ENCODE measurements around the gene HOXA9.

Gene HOXA9

DNA sequence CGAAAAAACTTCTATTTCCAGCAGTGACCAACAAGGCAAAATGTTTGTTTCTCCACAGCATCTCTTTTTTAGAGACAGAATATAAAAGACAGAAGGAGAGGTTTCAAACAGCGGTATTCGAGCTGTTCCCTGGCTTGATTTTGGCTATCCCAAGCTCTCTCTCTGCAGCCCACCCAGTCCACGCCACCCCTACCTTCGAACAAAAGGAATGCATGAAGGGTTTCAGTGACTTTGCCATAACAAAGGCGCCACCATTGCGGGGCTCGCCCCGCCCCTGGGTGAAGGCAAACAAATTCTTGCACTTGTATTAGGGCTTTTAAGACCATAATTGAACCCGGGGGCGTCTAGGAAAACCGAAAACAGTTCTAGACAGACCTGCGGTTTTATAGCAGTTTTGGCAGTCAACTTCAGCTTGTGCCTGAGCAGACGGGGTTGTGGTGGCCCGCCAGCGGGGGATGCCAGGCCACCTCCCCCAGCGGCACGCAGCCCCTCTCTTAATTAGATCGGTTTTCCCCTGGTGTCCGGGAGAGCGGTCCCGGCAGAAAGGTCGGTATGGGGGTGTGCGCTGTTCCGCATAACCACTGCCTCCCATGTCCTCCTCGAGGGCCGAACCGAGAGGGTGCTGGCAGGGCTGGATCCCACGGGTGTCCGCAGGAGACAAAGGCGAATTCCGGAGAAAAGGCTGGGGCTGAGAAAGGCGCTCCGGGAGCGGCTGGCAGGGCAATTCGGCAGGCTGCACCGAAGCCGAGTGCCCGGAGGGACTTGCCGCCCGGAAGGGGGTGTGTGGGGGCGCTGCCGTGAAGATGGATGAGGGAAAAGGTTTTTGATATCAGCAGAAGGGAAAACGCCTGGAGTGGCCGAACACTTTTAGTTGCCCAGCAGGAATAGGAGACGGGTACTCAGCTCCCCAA is 22.4 kb upstream of the HOXA9 start:
- no peak for DNase-seq

DNA sequence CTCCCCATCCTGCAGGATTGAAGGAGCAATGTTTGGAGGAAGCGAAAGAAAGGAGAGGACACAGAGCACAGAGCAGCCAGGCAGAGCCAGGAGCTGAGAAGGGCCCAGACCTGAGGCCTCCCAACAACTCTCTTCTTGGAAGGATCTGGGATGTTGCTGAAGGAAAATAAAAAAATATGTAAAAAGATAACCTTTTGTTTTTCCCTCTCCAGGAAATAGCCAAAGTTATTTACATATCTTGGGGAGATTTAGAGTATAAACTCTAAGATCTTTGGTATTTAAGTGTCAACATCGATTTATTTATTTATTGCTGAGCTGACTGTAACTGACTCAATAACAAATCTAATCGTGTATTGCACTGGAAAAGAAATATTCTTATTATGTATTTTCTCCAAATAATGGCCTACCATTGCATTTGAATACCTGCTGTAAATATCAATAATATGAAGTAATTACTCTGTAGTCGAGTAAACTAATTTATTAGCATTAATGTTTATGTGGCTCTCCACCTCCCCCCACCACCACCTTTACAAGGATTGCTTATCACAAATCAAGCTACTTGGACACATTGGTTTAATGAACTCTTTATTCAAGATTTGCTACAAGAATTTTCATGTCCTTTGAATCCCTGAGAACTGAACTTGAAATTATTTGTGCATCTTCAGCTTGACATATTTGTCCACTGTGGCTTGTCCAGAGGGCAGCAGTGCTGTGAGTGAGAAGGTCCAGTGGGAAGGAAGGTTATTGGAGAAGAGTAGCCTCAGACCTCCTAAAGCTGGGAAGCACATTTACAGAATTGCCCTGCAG is 21.5 kb upstream of the HOXA9 start:
- DNase-seq = no peak

DNA sequence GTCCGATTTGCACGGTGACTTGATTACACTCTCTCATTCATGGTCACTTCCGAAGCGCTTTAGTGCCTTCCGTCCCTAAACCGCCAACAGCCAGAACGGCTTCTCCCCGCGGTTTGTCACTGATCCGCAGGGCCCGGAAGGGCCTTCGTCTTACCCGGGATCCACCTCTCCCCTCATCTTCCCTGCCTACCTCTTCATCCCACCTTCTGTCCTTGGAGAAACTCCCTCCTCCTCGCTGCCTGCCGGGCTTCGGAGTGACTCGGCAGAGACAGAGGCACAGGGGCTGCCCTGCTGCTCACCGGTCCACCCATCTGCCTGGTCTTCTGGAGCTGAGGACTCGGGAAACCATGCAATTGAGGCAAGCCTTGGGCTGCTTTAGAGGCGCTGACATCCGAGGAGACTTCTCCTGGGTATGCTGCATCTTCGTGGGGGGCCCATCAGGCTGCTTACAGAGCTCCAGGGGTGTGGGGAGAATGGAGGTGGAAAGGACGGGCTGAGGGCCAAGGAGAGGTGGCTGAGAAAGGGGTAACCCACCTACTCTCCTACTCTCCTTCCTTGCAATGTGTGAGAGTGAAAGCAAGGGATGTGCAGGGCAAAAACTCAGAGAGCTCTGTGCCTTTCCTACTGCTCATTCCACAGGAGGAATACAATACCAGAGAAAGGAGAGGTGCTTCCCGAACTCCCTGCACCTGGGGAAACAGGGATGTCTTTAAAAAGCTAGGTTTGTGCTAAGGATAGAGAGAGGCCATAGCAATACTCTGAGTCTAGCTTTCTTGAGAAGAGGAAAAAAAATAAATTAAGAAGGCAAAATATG is 20.7 kb upstream of the HOXA9 start:
- DNase-seq = no peak

DNA sequence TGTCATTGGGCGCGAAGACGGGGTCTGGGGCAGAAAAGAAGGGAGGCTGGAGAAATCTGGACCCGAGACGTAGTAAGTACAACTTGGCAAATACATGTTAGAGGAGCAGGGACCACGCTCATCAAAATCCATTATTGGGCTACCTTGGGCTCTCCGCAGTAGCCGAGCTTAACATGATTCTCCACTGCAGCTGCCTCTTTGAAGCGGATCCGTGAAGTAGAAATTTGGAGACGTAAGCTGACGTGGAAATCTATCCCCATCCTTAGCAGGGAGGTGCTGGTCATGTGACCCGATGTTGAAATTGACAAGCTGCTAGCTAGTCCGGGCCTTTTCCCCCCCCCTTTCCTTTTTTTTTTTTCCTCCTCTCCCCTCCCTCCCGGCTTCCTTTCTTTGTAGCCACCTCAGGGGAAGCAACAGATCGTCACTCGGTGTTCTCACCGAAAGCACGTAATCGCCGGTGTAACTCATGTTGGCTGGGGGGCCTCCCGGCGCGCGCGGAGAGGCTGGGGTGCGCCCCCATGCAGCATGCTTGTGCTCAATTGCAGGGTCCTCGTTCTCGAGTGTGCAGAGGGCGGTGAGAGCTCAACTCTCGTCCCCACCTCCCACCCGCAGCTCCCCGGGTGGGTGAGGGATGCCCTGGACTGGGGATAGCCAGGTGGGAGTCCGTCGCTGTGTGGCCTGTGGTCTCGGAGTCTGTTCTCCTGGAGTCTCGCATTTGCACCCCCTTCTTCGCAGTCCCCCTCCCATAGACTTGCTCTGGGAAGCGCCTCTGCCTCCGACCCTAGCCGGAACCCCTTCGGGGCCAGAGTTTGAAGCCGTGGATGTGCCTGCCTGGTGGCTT is 19.9 kb upstream of the HOXA9 start, which contains the start of gene HOXA11:
Gene HOXA11 (minus strand): TSS at position 220 of the 841 bp plus-strand sequence. CDS start 88 bp downstream, at position 132.
- DNase-seq = no peak

DNA sequence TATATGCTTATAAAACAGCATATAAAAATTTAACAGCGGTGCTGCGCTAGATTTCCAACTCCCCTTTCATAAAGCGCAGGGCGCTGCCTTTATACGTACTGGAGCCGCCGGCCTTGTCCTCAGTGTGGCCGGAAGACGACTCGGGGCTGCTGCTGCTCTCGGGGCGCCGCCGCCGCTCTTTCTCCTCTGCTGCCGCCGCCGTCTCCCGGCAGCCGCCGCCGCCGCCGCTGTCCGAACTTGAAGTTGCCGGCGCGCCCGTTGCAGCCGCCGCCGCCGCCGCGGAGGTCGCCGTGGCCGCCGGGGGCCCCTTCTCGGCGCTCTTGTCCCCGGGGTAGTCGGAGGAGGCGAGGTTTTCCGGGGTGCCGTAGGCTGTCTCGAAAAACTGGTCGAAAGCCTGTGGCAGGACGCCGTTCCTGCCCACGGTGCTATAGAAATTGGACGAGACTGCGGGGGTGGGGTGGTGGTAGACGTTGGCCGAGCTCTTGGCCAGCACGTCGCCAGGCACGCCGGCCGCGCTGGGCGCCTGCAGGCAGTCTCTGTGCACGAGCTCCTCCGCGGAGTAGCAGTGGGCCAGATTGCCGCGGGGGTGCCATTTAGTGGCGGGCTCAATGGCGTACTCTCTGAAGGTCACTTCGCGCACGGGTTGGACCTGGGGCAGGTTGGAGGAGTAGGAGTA is 19.1 kb upstream of the HOXA9 start:
- no peak for DNase-seq

DNA sequence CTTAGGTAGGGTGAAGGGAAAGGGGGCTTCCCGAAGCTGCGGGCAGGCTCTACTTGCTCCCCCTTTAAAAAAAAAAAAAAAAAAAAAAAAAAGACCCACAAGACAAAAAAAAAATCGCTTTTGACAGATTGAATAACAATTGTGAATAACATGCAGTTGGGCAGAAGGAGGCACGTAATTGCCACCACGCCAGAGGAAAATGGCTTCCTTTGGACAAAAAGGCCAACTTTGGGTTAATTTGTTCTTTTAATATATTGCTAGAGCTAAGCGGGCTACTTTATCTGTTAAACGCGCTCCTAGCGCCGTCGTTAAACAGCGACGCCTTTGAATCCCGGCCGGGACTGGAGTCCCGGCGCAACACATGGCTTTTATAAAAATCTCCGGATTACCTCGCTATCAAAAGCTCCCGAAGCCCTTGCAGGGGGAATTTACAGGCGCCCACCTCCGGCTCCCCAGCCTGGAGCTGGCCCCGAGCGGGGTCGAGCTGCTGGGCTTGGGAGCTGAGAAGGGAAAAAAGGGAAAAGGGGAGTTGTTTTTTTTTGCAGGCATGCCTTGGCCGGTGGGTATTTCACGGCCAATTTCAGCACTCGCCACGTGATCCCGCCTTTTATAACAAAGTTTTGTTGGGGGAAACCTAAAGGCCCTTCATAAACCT is 18.5 kb upstream of the HOXA9 start:
- DNase-seq = no peak

DNA sequence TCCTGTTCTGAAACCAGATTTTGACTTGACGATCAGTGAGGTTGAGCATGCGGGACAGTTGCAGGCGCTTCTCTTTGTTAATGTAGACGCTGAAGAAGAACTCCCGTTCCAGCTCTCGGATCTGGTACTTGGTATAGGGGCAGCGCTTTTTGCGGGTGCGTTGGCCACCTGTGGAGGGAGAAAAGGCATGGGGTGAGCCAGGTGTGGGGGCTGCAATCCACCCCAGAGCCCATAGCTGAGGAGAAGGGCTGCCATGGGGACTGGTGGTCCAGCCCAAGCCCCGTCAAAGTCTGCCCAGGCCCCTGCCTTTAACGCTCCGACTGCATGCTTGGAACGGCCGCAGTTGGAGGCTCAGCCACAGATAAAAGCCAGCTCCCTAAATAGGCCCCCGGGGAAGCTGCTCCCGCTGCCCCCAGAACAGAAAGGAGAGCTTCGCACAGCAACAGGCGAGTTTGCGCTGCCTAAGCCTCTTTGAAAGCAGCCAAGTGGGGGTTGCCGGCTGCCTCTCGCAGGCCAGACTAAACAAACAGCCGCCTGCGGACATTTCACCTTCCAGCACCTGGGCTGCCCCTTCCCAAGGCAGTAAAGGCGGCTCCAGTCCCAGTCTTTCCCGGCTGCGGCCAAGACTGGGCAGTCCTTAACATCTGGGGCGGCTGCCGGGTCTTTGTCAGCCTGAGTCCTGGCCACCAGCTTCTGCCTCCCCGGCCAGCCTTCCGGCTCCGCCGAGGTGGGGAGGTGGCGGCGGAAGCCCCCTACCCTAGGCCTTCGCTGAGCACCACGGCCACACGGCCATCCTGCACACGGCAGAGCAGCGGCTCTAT is 17.7 kb upstream of the HOXA9 start:
- DNase-seq = no peak

DNA sequence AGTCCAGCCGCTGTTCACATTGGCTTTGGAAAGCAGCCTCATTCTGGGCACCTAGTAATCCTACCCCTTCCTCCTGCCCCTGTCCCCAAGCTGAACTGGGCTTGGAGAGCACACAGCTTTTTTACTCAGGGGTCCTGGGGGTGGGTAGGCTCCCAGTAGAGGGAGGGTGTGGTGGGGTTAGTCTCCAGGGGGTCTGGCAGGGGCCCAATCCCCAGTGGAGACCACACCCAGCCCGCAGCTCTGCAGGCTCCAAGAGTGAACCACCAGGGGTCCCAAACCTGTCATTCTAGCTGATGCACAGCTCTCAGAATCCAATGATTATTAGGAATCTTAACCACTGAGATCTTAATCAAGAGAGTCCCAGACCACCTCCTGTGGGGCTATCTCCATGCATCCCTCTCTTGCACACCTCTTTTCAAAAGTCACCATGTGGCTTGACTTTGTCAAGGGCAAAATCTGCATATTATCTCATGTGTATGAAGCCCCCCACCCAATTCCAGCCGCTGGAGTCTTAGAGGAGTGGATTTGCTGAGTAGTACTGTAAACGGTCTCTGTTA is 17.0 kb upstream of the HOXA9 start:
- no peak for DNase-seq

DNA sequence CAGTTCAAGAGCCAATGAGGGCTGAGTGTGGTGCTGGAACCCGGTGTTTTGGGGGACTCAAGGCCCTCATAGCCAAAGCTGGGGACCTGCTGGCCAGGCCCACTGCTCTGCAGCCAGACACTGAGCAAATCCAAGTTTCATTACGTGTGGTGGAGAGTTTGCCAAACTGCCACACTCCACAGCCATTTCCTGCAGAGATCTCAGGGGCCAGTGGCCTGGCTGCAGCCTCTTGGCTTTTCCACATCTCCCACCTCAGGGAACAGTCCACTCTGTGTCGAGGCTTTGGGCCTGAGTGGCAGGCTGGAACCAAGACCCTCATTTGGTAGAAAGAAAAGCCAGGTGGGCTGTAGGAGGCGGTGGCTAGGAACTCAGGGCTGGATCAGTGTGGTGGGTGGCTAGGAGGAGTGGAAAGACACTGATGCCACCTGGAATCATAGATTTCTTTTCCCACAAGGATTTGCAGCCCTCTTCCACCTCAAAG is 16.5 kb upstream of the HOXA9 start:
- DNase-seq = no peak

DNA sequence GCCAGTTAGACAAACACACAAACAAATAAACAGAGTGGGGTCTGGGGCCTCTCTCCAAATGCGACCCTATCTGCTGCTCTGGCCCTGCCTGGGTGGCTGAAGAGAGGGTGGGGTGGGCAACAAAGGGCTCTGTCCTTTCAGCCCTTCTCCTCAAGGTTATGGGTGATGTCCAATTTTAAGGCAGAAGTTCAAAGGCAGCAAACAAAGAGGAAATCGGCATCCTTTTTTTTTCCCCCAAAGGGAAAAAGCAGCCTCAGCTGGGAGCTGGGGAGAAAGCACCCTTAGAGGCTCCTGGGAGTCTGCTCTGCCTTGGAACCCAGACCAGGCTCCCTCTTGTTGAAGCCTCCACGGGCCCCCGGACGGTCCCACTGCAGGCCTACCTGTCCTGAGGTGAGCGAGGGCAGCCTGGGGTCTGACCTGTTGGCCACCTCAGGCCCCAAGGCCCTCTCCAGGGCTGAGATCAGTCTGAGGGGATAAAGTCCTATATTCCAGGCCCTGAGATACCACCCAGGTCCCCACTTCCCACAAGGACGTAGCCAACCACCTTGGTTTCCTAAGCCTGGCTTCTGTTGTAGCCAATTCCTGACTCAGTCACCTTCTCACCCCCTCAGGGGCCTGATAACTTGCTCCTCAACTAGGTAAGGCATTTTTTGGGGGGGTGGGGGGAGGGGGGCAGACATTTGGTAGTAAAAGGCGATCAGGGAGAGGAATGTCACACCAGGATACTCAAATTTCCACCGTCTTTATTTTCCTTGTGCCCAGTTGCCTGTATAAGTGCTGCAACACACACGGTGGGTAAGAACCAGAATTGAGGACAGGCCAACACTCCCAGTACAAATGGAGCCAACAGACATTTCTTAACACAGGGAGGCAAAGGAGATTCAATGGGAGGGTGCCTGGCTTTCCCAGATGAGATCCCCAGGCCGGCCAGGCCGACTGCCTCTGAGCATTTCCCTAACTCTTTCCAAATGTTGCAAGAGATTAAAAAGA is 15.4 kb upstream of the HOXA9 start:
- DNase-seq = no peak

DNA sequence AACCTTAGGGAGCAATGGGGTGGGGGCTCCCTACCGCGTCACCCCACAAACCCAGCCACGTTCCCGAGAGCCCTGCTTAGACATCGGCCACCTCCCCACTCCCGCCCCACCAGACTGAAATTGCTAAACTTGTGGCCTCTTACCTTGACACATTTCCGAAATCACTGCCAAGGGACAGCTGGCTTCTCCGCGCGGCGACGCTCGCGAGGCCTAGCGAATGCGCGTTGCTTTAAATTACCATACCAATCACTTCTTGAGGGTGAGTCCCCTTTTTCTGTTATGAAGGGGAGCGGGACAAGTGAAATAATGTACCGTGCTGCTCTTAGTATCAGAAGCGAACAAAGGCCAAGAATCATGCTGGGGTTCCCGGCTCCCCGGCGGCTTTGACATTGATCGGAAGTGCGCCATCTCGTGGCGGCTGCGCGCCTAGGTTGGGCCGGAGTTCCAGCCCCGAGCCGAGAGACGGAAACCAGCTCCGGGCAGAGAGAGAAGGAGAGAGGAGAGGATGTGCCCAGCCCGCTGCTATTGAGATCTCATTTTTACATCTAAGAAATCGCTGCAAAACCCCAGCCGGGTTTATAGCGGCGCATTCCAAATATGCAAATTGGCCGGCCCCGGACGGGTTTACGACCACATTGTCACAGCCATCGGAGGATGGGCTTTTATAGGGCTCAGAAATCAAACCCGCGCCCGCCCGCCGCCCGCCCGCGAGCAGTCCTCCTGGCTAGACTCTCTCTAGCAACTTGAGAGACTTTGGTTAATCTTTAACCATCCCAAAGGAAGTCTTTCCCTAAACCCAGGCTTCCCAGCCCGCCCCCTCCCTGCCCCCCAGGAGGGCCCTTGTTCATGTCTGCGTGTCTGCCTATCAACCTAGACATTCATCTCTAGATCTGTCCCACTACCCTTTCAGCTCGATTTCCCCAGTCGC is 14.4 kb upstream of the HOXA9 start:
- no peak for DNase-seq

DNA sequence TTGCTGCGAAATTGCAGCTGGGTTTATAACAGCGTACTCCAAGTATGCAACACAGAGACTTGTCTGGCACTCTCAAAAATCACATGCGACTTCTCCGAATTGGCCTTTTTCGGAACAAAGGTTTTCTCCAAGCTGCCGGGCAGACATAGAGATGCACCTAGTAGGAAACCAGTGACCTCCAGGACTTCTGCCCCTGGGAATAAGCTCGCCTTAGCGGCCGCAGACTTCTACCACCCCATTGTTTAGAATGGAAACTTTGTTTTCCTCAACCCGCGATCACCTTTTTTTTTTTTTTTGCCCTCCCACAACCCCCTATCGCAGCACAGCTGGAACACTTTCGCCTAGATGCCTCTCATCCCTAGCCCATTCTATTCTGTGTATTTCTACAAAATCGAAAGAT is 13.7 kb upstream of the HOXA9 start:
- DNase-seq = no peak

DNA sequence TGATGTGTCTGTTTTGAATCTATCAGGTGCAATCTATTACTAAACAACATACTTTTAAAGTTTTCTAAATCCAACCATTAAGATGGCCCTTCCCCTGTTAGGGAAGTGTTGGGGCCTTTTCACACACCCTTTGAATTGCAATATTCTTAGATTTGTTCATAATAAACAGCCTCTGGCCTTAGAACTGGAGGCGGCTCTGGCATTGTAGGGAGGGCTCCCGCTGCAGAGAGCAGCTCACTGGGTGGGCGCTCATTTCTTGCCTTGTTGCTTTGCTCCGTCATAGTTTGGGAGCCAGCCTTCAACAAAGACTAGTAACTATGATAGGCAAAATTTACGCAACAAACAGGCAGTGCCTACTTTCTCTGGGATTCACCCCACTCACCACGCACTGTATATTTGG is 13.0 kb upstream of the HOXA9 start:
- no peak for DNase-seq

DNA sequence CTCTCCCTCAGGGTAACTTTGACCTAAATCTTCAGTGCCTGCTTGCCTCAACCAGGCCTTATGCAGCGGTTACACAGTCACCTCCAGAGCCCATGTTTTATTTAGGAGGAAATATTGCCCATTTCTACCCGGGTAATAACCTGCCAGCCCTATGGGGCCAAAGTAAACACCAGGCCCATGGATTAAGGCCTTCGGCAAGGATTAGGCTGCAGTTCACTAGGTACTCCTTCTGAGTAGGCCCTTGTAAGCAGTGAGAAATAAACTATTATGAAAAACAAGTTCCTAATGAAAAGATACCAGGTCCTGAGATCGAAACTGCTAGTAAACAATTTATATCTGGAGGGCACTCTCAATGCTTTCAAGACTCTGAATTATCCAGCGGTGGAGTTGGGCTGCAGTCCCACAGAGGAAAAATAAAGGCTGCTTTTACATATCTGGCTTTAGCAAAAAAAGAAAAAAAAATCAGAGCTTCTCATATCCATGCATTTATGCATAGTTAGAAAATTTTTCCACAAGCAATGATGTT is 12.5 kb upstream of the HOXA9 start:
- DNase-seq = no peak

DNA sequence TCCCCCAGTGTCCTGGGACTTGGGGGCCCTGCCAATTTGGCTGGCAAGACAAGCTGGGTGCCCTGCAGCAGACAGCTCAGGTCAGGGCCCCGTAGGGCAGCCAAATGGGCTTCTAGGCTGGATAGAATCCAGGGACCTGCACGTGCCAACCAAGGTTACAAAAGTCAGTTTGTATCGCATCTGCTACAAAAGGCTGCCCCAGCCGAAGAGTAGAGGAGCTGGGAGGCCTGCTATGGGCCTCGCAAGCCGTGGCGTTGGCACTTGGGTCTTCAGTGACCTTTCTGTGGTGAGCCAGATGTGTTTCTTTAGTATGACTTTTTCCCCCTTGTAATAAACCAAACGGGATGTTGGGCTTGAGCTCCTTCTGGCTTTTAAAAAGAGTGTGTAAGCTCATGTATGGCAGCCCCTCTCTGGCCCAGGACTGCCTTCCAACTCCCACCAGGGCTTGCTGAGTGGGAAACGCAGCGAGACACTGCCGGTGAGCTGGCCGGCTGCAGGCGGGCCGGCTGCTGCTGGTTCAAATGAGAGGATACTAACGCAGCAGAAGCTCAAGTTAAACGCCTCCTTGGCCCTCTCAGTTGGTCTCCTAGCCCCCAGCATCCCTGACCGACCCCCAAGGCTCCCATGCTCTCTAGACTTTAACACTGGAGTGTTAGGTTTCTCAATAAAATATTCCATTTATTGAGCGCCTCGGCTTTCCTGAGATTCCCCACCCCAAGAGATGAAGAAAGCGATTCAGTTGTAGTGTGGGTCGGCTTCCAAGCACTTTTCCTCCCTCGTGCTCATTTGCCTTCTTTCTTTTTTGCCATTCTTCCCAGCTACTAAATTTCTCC is 11.8 kb upstream of the HOXA9 start:
- no peak for DNase-seq

DNA sequence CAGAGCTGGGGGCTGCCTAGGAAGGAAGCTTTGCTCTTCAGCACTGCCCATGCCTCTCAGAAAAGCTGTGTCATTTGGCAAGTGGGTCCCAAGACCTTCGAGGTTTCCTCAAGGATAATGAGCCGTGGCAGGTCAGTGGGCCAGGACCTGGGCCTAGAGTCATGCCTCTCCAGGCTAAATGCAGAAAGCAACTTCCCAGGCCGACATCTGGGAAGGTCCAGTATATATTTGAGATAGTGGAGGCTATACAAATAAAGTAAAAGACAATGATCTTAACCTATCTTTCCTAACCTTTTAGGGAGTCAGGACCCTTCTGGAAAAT is 11.1 kb upstream of the HOXA9 start:
- DNase-seq = no peak
